Measurements from ENCODE around the gene OTOF.
A peak's percentile ranks its signal among the peaks of the same experiment; 100 is the strongest.

Gene OTOF

DNA sequence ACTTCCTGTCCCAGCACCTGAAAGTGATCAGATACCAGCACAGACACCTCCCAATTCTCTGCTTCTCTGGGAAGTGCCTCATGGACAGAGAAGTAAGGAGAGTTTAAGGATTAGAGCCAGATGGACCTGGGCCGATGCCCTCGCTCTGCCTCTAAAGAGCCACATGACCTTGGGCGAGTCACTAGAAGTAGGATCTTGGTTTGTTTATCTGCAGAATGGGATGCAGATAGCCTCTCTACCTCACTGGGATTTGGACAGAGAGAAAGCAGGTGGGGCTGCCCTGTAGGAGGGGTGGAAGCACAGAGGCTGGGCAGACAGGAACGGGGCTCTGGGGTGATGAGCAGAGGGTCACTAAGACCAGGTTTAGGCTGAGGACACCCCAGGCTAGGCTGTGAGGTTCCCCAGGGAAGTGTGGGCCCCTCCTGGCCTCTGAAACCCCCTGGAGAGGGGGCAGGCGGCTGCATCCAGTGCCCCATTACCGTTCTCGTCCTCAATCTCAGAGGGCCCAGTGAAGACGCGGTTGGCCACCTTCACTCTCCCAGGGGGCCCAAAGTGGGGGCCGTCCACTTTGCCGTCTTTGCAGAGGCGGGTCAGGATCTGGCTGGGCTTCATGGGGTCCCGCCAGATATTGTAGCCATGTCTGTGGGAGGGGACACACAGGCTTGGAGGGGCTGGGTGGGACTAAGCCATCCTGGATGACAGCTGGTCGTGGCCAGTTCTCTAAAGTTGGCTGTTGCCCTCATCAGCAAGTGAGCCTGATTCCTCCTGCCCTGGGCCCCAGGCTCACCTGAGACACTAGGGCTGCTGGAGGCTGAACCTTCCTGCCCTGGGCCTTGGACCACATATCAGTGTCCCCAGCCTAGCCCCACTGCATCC is 13.3 kb downstream of the OTOF start:
- no peak for DNase-seq (ENCODE audit: low spot score)

DNA sequence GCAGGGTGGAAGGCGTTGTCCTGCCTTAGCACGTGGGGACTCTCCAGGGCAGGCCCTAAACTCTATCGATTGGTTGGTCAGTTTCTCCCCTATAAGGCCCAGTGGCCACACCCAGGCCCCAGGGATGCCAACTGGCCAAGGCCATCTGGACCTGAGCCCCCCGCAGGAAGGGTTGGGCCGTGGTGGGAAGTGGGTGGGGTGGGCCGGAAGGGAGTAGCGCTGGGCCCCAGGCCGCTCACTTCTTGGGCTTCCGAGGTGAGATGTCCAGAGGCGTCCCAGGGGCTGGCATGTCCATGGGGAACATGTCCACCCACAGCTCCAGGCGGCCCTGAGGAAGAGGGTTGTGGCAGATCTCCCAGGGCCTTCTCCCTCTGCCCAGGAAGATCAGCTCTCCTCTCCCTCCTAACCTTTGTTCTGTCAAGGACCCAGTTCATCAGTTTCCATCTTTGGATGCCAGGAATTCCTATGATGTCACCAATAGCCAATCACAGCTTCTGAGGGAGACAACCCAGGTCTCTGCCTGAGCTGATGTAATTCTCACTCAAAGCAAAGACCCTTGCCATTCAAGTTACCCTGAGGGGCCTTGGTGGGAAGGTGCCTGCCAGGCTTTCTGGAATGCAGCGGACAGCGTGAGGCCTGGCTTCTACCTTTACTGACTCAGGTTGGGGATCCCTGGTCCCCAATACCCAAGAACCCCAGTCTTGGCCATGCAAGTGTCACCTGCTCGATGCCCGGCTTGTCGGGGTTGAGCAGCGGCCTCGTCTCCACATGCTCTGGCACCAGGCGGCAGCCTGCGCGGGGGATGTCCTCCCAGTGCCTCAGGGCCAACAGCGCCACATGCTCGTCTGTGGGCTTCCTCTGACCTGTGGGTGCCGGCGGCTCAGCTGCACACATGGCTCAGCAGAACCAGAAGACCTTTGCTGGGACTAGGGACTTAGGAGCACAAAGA is 14.4 kb downstream of the OTOF start:
- DNase-seq (ENCODE audit: low spot score): no peak

DNA sequence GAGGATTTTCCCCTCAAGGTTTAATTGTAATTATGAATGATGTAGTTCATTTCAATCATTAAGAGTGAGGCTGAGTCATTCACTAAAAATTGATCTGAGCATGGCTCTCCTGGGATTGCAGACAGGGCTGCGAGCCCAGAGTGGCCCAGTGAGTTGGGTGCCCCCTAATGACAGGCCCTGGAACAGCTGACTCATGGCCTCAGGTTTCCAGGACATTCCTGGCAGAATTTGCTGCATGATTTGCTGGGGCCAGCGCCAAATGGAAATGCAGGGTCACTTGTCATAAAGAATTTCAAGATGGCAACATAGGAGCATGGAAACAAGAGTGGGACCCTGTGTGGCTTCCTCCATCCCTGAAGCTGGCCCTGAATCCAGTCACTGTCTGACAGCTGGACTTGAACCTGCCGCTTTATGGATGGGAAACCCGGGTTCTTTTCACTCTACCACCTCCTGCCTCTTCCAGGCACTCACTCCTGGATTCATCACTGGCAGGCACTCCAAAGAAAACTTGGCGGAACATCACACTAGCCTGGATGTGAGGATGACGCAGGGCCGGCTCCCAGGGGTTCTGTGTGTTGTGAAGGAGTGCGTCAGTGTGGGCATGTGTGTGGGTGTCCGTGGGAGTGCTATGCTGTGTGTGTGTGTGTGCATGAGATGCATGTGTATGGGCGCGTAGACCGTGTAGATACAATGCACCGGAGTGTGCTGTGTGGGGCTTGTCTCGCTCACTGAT is 15.2 kb downstream of the OTOF start:
- DNase-seq (ENCODE audit: low spot score): peak; percentile 72

DNA sequence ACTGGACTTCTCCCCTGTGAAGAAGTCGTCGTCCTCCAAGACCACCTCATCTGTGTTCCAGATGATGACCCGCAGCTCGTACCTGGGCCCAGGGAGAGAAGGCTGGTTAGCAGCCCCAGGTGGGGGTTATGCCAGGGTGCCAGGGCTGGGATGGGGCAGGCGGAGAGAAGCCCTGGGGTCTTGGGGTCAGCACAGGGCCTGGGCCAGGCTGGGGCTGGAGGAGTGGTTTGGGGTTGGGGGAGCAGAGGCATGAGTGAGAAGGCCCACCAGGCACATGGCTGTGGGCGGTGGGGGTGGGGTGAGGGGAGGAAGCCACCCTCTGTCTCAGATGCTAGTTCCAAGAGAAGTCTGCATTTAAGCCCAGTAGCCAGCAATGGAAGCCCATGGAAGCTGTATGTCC is 15.8 kb downstream of the OTOF start:
- no peak for DNase-seq (ENCODE audit: low spot score)

DNA sequence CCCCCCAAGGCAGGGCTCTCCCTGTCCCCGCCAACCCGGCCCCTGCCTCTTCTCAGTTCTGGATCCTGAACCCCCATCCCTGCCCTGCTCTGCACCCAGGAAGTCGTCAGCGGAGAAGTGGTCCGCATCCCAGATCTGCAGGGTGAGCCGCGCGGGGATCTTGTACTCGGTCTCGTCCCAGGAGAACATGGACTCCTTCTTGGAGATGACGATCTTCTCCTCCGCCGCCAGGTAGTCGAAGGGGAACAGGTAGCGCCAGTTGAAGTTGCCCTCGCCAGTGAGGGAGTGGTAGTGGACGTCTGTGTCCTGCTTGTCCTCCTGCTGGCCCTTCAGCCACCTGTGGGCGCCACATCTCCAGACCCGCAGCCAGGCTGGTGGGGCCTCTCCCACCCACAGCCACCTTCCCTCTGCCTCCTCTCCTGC is 16.3 kb downstream of the OTOF start:
- DNase-seq (ENCODE audit: low spot score): peak; percentile 47

DNA sequence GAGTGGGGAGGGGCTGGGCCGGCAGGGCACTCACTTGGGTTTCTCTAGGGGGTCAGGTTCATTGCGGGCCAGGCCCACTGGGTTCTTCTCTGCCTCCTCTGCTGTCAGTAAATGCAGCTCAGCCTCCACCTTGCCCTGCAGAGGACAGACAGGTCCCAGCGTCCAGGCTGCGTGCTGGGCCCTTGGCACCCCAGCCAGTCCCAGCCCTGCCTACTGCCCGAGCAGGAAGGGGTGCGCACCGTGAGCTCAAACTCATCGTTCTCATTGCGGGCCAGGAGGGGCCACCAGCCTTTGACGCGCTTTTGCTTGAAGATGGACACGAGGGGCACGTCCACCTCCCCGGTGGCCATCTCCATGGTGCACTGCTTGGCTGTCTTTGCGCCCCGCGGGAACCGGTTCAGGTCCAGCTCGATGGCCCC is 17.3 kb downstream of the OTOF start:
- DNase-seq (ENCODE audit: low spot score): peak; percentile 46

DNA sequence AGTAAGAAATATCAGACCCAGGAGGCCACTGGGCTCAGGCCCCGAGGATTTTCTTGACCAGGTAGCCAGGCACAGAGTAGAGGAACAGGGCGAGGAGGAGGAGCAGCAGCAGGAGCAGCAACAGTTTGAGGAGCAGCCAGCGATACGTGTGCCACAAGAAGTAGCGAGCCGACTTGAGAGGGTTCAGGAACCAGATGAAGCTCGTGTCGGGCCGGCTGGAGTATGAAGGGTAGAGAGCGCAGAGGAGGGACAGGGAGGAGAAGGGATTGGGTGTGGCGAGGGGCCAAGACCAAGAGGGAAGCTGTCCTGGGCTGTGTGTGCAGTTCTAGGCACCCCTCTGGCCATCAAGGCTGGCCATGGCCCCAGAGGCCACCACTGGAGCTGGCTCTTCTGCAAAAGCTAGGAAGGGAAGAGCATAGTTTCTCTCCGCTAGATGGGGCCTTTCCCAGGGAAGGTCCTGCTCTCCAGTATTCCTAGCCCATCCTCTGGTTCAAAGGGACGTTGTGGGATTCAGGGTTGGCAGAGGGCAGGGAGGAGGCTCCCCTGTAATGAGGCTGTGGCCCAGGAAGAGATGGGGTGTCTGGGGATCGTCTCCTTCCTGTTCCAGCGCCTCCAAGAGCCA is 17.8 kb downstream of the OTOF start:
- peak; percentile 44 for DNase-seq (ENCODE audit: low spot score)

DNA sequence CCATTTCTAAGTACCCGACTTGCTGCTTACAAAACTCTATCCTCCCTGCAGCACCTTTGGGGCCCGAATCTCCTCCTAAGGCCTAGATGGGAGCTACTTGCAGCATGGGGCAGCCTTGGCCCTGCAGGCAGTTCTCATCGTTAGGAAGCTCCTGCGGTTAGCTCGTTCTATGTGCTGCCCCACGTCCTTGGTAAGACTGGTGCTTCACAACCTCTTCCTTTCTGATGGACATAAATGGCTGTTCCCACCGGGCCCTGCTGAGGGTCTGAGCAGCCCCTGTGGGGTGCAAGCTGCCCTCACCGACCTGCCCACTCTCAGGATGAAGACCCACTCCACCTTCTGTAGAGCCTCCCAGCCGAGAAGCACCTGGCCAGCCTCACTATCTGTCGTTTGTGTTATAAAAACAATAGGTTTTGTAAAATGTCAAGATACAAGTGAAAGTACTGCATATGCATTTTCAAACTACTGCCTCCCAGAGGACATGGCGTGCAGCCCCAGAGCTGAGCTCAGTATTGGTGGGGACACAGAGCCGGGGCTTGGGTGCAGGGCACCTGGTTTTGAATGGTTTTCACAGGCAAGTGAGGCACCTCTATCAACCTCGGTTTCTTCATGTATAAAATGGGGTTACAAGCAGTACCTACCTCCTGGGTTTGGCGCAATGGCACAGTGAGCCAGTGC is 19.4 kb downstream of the OTOF start:
- peak; percentile 28 for DNase-seq (ENCODE audit: low spot score)

DNA sequence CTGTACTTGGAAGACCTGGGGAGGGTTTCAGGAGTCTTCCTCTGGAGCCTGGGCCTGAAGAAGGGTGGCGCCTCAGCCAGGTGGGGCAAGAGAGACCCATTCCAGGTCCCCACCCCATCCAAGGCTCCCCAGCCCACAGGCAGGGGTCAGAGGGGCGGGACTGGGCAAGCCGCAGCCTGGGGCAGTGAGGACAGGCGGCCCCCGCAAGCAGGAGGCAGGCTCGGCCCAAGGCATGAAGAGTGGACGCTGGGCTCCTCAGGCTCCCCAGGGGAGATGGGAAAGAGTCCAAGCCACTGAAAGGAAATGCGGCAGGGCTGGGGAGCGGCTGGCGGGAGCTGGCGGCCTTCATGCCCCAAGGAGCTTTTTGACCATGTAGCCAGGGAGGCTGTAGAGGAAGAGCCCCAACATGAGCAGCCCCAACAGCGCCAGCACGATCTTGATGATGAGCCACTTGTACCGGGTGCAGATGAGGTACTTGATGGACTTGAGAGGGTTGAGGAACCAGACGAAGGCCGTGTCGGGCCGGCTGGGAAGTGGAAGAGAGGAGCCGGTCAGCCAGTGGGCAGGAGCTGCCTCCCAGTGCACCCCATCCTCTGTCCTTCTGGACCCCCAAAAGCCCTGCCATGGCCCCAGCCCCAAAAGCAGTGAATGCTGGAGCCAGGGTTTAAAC is 20.1 kb downstream of the OTOF start:
- DNase-seq (ENCODE audit: low spot score): peak; percentile 50

DNA sequence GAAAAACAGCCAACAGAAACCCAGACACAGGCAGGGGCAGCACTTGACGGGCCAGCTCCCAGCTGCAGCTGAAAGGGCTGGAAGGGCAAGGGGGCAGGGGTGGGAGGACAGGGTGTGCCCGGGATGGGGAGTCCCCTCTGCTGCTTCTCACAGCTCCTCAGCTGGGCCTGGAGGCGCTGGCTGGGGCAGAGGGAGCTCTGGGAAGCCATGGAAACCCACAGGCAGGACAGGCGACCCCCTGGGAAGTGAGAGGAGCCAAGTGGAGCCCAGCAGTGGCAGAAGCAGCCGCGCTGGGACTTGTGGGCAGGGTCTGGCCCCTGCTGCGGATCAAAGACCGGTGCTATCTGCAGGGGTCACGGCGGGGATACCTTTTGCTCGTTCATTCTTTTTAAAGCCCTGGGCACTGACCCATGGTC is 20.7 kb downstream of the OTOF start:
- DNase-seq (ENCODE audit: low spot score): no peak

DNA sequence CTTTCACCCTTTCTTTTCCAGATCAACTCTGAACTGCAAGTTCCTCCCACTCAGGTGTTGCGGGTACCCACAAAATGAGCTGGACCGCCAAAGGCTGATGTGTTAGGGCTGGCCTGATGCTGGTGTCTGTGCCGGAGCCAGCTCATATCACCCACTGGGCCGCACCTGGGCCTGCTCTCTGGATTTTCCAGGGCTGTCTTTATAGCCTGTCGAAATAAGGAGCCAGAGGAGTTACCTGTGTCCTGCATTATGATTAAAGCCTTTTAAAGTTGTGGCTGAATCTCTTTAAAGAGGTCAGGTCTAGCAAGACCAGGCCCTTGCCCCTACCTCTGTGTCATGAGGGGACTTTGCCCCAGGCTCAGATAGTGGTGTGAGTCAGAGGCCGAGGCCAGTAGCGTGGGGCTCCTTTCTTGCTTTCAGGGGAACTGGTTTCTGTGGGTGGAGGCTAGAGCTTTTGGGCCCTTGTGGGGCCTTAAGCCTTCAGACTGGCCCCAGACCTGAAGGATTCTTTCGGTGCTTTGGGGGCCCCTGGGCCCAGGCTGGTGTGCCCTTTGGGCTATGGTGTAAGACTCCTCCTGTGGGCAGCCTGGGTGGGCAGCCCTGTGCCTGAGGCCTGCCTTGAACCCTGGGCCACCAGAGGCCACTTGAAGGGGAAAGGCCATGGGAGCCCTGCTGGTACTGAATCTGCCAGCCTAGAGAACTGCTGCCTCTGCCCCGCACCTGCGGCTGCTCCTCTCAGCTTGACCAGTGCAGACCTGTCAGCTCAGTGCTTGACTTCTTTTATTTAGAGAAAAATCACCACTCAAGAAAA is 21.3 kb downstream of the OTOF start:
- peak; percentile 43 for DNase-seq (ENCODE audit: low spot score)

DNA sequence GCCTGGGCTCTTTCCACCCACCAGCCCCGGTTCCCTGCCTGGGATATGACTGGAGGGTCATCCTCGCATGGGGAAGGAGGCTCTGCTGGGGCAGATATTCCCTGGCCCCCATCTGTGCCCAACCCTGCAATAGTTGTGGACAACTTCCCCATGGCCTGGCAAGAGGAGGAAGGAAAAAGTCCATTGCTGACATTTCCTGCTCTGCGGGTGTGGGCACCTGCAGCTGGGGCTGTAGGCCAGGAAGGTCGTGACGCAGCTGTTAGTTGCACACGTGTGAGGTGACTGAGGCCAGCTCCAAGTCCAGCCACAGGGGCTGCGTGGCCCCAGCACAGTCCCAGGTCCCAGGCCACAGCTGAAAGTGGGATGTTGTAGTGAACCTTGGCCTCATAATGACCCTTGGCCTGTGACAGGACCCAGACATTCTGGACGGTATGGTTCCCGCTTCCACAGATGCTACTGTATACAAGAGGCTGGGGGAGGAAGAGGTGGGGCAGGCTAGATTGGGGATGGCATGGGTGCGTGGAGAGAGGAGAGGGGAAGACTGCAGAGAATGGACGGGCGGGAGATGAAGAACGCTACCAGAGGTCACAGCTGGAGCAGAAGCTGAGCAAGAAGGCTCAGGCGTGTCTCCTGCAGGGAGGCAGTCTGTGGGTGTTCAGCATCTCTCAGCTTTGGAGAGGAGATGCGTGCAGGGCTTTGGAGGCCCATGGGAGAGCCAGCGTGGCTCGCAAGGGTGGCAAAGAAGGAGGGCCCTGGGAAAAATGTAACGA is 22.1 kb downstream of the OTOF start:
- peak; percentile 32 for DNase-seq (ENCODE audit: low spot score)

DNA sequence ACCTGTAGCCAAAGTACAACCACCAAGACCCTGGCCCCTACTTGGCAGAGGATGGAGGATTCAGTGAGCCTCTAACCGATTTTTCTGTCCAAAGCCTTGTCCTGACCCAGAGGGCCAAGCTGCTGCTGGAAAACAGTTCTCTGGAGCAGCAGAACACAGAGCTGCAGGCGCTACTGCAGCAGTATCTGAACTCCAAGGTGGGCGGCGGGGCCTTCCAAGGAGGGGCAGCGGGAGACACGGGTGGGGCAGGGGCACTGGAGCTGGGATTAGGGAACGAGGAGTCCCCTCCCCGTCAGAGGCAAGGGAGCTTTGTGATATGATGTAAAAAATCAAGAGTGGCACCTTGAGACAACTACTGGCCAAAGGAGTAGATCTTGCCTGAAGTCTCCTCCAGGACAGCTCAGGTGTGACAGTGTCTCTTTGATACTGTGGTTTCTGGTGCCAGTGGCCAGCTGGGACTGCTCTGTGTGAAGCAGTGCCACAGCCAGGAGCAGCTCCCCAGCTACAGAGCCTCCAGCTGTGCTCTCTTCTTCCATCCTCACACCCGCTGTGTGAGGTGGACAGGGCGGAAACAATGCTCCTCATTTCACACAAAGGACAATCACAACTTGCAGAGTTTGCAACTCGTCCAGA is 22.8 kb downstream of the OTOF start:
- peak; percentile 41 for DNase-seq (ENCODE audit: low spot score)

DNA sequence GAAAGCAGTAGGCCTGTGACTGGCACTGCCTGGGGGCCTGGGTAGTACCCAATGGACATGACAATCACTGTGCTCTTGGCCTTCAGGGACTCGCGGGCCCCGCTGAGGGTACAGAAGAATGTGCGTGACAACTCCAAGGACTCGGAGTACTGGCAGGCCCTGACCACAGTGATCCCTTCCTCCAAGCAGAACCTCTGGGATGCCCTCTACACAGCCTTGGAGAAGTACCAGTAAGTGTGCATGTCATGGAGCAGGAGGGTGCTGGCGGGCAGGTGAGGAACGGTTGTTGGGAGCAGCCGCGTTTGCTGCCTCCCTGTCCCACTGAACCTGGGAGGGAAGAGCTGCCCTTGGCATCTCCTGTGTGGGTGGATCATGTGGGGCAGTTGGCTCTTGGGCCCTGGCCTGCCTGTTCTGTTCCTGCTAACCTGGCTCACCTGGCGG is 23.3 kb downstream of the OTOF start:
- DNase-seq (ENCODE audit: low spot score): peak; percentile 33

DNA sequence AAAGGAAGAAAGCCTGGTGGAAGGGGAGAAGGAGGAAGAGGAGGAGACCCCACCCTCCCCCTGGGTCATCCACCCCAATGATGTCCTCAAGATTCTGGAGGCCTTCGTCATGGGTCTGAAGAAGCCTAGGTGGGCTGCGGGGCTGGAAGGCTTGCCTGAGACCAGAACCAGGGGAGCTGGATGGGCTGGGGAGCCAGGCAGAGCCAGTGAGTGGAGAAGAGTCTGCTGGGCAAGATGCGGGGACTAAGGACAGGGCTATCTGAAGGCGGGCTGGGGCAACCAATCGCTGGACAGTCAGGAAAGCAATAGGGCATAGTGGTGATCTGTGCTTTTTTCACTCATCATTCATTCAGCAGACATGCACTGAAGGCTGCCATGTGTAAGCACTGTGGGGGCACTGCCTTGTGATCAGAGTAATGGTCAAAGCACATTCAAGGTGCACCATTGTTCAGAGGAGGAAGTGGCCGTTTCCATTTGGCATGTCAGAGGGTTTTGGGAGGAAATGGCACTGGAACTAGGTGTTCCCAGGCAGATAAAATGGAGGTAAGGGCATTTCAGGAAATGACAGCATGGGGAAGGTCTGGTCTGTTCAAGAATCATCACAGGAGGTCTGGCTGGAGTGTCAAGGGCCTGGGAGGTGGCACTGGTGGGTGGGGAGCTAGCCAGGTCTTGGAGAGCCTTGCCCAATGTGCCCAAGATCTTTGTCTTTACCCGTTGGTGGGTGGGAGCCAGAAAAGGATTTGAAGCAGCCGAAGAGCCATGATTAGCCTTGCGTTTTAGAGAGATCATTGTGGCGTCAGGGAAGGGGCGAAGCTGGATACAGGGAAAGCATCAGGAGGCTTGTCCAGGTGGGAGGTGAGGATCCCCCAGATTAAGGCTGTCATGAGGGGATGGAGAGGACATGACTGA is 24.2 kb downstream of the OTOF start:
- DNase-seq (ENCODE audit: low spot score): peak; percentile 28

DNA sequence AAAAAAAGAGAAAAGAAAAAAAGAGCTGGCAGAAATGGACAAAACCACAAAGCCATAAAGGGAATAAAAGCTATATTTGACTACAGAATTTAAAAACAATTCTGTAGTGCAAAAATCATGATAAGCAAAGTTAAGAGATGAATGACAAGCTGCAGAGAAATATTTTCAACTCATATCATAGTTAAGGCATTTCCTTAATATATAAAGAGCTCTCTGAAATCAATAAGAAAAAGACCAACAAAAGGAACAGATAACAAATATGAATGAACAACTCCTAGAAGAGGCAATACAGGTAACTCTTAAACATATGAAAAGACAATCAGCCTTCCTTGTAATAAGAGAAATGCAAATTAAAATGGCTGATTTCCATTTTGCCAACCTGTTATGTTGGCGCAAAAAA is 26.2 kb downstream of the OTOF start:
- DNase-seq (ENCODE audit: low spot score): no peak

DNA sequence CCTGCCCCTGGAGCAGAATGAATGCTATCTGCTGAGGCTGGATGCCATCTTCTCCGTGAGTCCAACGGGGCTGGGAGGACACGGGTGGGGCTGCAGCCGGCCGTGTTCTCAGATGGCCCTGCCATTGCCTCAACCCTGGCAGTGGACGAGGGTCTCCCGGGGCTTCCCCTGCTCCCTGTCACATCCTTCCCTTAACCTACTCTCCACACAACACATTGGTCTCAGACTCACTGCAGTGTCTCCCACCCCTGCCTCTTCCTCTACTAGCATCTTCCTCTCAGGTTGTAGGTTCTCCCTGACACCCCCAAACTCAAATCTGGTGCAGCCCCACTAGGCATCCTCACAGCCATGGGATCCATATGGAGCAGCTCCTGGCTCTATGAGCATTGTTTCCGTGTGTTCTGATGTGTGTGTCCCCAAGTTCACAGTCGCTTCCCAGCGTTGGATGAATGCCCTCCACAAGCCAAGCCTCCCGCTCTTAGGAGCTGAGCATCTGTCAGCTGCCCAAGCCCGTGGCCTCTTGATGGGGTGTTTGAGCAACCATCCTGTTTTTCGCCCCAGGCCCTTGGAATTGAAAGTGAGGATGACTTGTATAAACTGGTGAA is 27.8 kb downstream of the OTOF start:
- no peak for DNase-seq (ENCODE audit: low spot score)
